Psoas muscle (tissue), 8 donors: ENCODE data around the gene NEK3. TPM values are rescaled to one million over a fixed set of nuclear protein-coding genes. Genes with fewer than 3 reads are reported as not detected.
A peak's percentile ranks its signal among the peaks of the same experiment; 100 is the strongest.

Experiments used
- ATAC-seq, 4 donors: fragments of 200-7000 bp; cut with Tn5 transposase; one replicate each; pipeline ENCODE4 v1.9.1; 2020; ENCODE audit warnings: moderate library complexity in 3 of 4, mild to moderate bottlenecking in 2 of 4
- DNase-seq, 2 donors: peaks; one replicate each; pipeline ENCODE4 v3.0.0-alpha.2; 2020
- H3K27ac ChIP-seq: fragments of 200-600 bp; one replicate; pipeline ENCODE4 v1.8.0; 2022
- H3K27me3 ChIP-seq, 3 donors: fragments of 200-600 bp in 1 of 3; one replicate each; pipeline versions ENCODE4 v1.6.1 to v1.8.0; 2013 to 2022; ENCODE audit warnings: low read length in 2 of 3, mild to moderate bottlenecking in 2 of 3, moderate library complexity in 1 of 3; ENCODE audit not compliant: insufficient read depth in 3 of 3
- H3K36me3 ChIP-seq, 2 donors: fragments of 200-600 bp in 1 of 2; one replicate each; pipeline versions ENCODE4 v1.6.1 to v1.8.0; 2013 to 2022; ENCODE audit warnings: low read depth in 1 of 2, mild to moderate bottlenecking in 1 of 2, moderate library complexity in 1 of 2; ENCODE audit not compliant: insufficient read depth in 1 of 2
- H3K4me1 ChIP-seq: fragments of 200-600 bp; one replicate; pipeline ENCODE4 v1.8.0; 2022
- H3K4me3 ChIP-seq: fragments of 200-600 bp; one replicate; pipeline ENCODE4 v1.8.0; 2022; ENCODE audit warnings: mild to moderate bottlenecking
- H3K9me3 ChIP-seq: fragments of 200-600 bp; one replicate; pipeline ENCODE4 v1.8.0; 2022
- whole genome bisulfite sequencing, 3 donors: extraction: QIAGEN DNeasy Blood & Tissue Kit; methylation state at CpG; one replicate each; pipeline versions ENCODE4 v1.1.6 to v1.1.7; 2013; 5-methylcytosine and 5-hydroxymethylcytosine counted together
- intact Hi-C, 2 donors: fragments of 100-400 bp; cut with DNase I; formaldehyde crosslinking; loops; one replicate each; pipeline versions ENCODE4 v1.11.0 to v1.14.2; 2022
- polyA plus RNA-seq, 3 donors: library from polyadenylated mRNA; stranded (reverse); fragments of 200-250 nt; gene quantifications; one replicate each; pipeline ENCODE4 v1.2.3, GENCODE V29; 2013
- total RNA-seq, 4 donors: library from RNA; stranded (reverse); fragmentation: NEBNext Ultra II Directional in 2 of 4; extraction: Animal tissue kit (Norgen Biotek cat#: 25700) in 2 of 4; gene quantifications; one replicate each; pipeline versions ENCODE4 v1.2.1 to v1.2.4, GENCODE V29; 2021 to 2023
- TF ChIP-seq, protein P1 (sequence below): fragments of 200-600 bp; IDR thresholded peaks from one replicate; pipeline ENCODE4 v1.8.0; 2022; ENCODE audit warnings: antibody characterized with exemption
- donor health status: healthy with polysubstance abuse.
- donor health status: DM: no; HTN: no; CAD: no; lungs with moderate emphysema.
- donor health status: Bipolar disorder and iron deficiency.
- donor health status: healthy.
- donor health status: DM: yes; HTN: yes; CAD: no.
- donor health status: DM: no; HTN: no; CAD: no.
- donor health status: DM: no; HTN: no; CAD: no.
- donor health status: DM: yes; HTN: yes; CAD: no.

The NEK3 gene
- total and polyA plus RNA-seq, 7 donors = 3.1 to 5.3 (median 4.7) TPM

DNA sequence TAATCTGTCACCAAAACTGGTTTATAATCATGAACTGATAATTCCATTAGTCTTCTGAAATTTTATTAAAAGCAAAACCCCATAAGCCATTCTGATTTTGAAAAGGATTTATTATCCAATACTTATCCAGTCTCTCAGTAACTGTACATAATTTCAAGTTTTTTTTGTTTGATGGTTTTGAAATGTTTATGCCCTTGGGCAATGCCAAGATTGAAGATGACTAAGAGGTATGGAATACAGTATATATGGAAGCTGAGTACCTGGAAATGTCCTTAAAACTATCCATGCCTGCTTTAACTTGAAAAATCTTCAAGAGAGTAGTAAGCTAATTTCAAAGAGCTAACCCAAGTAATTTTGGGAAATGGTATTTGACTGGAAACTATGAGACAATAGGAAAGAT lies 28.8 kb downstream of the NEK3 start:
- no peak for ATAC-seq
- no peak for DNase-seq
- TF ChIP-seq, protein P1, sequence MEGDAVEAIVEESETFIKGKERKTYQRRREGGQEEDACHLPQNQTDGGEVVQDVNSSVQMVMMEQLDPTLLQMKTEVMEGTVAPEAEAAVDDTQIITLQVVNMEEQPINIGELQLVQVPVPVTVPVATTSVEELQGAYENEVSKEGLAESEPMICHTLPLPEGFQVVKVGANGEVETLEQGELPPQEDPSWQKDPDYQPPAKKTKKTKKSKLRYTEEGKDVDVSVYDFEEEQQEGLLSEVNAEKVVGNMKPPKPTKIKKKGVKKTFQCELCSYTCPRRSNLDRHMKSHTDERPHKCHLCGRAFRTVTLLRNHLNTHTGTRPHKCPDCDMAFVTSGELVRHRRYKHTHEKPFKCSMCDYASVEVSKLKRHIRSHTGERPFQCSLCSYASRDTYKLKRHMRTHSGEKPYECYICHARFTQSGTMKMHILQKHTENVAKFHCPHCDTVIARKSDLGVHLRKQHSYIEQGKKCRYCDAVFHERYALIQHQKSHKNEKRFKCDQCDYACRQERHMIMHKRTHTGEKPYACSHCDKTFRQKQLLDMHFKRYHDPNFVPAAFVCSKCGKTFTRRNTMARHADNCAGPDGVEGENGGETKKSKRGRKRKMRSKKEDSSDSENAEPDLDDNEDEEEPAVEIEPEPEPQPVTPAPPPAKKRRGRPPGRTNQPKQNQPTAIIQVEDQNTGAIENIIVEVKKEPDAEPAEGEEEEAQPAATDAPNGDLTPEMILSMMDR = no peak
- Histone ChIP-seq H3K9me3 (no peaks in the 10 kb centered on the region), H3K36me3 (peaks cover 2 to 44% of the 10 kb centered on the region in 2 donors), H3K27me3 (no peaks in the 10 kb centered on the region), H3K27ac (no peak overlapping the region), H3K4me3 (no peak overlapping the region), H3K4me1 (no peaks in the 10 kb centered on the region)
- intact Hi-C loops = no loop called here

DNA sequence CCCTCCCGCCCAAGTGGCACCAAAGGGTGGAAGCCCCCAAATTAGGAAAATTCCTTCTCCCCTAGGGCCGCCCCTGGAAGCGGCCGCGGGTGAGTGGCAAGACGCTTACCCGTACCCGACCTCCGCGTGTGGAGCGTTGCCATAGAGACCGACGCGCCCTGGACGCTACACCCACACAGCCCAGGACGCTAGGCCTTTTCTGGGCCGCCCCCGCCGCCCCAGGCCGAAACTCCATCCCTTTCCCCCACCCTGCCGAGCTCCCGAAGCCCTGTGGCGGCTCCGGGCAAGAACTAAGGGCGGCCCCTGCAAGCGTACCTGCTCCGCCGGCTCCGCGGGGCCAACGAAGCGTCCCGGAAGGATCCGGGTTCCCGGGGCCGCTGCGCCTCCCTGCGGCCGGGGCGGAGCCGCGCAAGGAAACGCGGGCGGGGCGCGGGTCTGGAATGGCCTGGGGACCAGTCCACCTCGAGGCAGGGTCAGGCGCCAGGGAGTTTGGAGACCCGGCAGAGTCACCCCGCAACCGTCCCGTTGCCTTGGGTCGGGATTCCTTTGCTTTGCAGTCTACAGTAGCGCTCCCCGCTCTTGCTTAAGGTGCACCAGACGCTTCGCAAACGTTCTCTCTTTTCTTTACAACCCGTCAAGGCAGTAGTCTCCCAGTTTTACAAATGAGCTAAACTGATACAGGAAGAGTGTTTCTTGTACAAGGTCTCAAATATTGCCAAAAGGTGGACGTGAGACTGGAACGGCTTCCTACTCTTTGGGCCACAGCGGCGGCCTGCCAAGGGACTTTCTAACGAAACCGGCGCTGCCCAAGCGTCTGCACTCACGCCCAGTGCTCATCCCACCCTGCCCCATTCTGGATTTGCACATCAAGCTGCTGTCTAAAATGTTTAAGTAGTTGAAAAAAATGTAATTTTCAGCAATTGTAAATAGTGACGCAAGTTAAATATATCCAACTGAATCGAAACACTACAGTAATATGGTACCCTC lies 30.4 kb downstream of the NEK3 start, which contains the start of gene NEK5:
Gene NEK5, minus strand, starts transcription at position 360 of the 987 bp plus-strand sequence. CDS start 1,591 bp downstream, outside the sequence.
- Histone ChIP-seq H3K9me3 (no peaks in the 10 kb centered on the region), H3K27ac (no peak within 1 kb of the TSS), H3K27me3 (no peaks in the 10 kb centered on the region), H3K4me3 (peak within 1 kb of the TSS; percentile 83), H3K4me1 (no peaks in the 10 kb centered on the region), H3K36me3 (peaks cover 2 to 30% of the 10 kb centered on the region in 2 donors)
- intact Hi-C loops = loop anchor here (1.0 to 5.0 kb wide), 6 partner anchors 128 to 314 kb away; no protein-coding TSS in a partner anchor
- 12 to 17% (median 14%) methylated on average over 49 to 71 of the region's 71 CpGs for WGBS, 3 donors
- ATAC-seq (peak; percentile 87 to 94 (median 90)), DNase-seq (peak; percentile 59 to 75)
- TF ChIP-seq, protein P1 = peak; percentile 70

DNA sequence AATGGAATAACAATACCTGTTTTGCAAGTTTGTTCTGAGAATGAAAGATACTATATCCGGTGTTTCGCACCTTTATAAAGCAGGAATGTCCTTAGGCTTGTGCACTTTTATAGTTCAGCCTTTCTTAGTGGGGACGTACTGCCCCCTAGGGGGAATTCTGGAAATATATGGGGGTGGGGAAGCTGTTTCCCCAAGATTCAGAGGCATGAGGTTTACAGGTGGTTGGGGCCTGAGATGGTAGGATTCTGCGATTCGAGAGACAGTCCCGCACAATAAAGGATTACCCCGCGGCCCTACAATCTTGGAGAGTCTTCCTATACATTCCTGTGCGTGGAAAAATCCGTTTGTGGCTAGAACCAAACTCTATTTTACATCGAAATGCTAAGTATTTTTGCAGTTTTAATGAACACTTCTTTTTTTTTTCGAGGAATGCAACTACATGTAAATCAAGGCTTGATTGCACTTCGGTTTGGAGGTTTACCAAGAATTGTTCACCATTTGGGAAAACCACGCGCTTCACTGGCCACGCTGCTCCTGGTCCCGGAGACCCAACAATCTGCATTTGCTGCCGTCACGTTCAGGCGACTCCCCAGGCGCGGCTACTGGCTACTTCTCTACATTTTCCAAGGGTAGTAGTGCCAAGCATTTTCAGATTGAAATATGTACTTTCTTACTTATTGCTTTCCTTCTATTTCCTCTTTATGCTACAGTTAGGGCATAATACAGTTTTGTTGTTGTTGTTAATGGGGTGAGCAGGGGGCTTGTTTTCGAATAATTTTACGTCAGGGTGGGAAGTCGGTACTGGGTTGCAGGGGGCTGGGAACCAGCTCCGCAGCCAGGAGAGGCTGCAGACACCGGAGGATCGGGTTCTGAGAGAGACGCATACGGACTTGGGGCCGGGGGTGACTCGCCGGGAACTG lies 31.4 kb downstream of the NEK3 start:
- peak in 1 of 2 donors; percentile 25 for DNase-seq
- Histone ChIP-seq H3K4me3 (peak overlapping the region; percentile 83), H3K27me3 (no peaks in the 10 kb centered on the region), H3K4me1 (no peaks in the 10 kb centered on the region), H3K9me3 (no peaks in the 10 kb centered on the region), H3K27ac (no peak overlapping the region), H3K36me3 (peaks cover 2 to 23% of the 10 kb centered on the region in 2 donors)
- 1 to 2% (median 1%) methylated on average over 33 of the region's 33 CpGs for WGBS, 3 donors
- ATAC-seq = peak; percentile 72 to 92 (median 85)
- TF ChIP-seq, protein P1 = peak; percentile 82
- intact Hi-C loops = loop anchor here (1.0 to 5.0 kb wide), 6 partner anchors 127 to 313 kb away; no protein-coding TSS in a partner anchor

DNA sequence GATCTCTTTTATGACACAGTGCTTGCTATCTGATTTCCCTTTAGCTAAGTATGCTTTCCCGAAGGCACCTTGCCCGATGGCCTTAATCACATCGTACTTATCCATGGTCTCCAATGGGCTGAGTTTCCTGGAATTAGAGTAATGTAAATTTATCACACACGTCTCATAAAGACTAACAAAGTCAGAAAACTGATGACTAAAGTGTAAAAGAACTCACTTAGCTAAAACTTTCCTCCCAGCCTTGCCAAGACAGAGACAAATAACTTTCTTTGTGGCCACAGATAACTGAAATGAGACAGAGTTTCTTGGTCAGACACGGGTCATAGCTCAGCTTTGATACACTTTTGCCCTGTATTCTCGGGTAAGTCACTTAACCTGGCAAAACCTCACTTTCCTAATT lies 32.0 kb downstream of the NEK3 start:
- intact Hi-C loops = loop anchor here in 1 of 2 donors (5.0 kb wide), 2 partner anchors 130 to 285 kb away; no protein-coding TSS in a partner anchor
- ATAC-seq = peak in 2 of 4 donors; percentile 9
- DNase-seq = no peak
- no peaks in the 10 kb centered on the region for H3K4me1 ChIP-seq
- H3K4me3 ChIP-seq = peak overlapping the region; percentile 83
- no peaks in the 10 kb centered on the region for H3K27me3 ChIP-seq
- H3K27ac ChIP-seq = no peak overlapping the region
- TF ChIP-seq, protein P1 = no peak
- 38 to 42% (median 41%) methylated on average over 6 of the region's 6 CpGs for WGBS, 3 donors
- no peaks in the 10 kb centered on the region for H3K9me3 ChIP-seq
- H3K36me3 ChIP-seq = peaks cover 2 to 17% of the 10 kb centered on the region in 2 donors
